ENCODE measurements around the gene GPM6B.

The GPM6B gene

DNA sequence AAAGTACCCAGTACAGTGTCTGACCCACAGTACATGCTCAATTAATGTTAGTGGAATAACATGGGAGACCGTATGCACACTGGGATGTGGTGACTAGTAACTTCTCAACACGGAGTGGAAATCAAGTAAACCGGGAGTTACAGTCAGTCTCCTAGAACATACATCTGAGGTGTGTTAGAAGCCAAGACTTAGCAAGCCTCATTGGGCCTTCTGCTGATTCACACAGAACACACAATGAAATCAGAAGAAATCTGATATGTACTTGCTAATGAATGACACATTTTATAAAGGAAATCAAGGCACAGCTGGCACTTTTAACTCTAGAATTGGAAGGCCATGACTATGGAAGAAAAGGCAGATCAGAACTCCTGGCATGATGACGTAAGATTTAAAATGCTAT, 95.5 kb downstream of the GPM6B start:
- no peak for DNase-seq
